Measurements from ENCODE around the gene HMOX2. TPM values are rescaled to one million over a fixed set of nuclear protein-coding genes. Genes with fewer than 3 reads are reported as not detected.

Gene HMOX2
- total RNA-seq, 1 experiment from 2014 or later = 36.7 TPM

- POLR2A ChIA-PET = no interaction called here
- CTCF ChIA-PET = no interaction called here
Measured at GRCh38 chr16:4428500-4428899, 47.7 kb upstream of the HMOX2 start.

GRCh38 chr16:4431023-4431422 lies 45.2 kb upstream of the HMOX2 start:
- POLR2A ChIA-PET = no interaction called here

More at GRCh38 chr16:4428500-4428899, 47.7 kb upstream of the HMOX2 start:
- no peak for DNase-seq
- Mint-ChIP-seq H3K9me3 (ENCODE audit: unreplicated experiment) (no peaks in the 10 kb centered on the region), H3K27me3 (ENCODE audit: insufficient read depth, unreplicated experiment) (no peaks in the 10 kb centered on the region), H3K4me1 (ENCODE audit: low read depth, unreplicated experiment) (peaks cover 6% of the 10 kb centered on the region), H3K27ac (ENCODE audit: unreplicated experiment) (no peak overlapping the region), H3K4me3 (ENCODE audit: unreplicated experiment) (no peak overlapping the region), H3K36me3 (ENCODE audit: insufficient read depth, unreplicated experiment) (peaks cover 60% of the 10 kb centered on the region)
- no peak overlapping the region for H3K4me3 ChIP-seq (ENCODE audit: low read depth, low read length)
- TF ChIP-seq CTCF (IDR thresholded peaks at IDR 0.05; ENCODE audit: insufficient read depth in 1 of 2, low read depth in 1 of 2, low read length in 1 of 2, severe bottlenecking in 1 of 2, unreplicated experiment in 1 of 2) = no peak
- BruUV-seq (replicated peaks) = no TSS peak
- intact Hi-C loops (cut with micrococcal nuclease; ENCODE audit: unreplicated experiment) = loop anchor here (5.0 kb wide), 2 partner anchors 49 to 184 kb away; partner anchors contain the start of genes HMOX2 and UBALD1
- no peaks in the 10 kb centered on the region; the same call in 1 of the 2 replicates for H3K36me3 ChIP-seq (ENCODE audit: control insufficient read depth, insufficient read depth, low read length)
- no peaks in the 10 kb centered on the region for H3K27me3 ChIP-seq (replicated peaks; ENCODE audit: control insufficient read depth, insufficient read depth, low read length)
- H3K4me1 ChIP-seq = peaks cover 9% of the 10 kb centered on the region; the same call in 1 of the 2 replicates
- no peaks in the 10 kb centered on the region for H3K9me3 ChIP-seq

DNA sequence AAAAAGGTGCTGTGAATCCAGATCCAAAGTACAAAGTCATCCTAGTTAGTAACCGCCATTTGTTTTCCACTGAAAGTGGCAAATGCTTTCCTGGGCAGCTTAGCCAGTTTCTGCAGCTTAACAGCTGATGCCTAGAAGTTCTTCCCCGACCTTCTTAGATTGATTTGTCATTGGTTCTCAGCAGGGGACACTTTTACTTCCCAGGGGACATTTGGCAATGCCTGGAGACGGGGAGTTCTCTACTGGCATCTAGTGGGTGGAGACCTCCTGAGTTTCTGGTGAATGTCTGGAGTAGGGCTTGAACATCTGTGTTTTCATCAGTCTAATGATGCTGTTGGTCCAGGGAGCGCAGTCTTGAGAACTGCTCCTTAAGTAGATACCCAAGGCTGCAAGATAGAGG lies 43.0 kb upstream of the HMOX2 start:
- H3K36me3 ChIP-seq (ENCODE audit: control insufficient read depth, insufficient read depth, low read length) = no peaks in the 10 kb centered on the region; the same call in 1 of the 2 replicates
- intact Hi-C loops (cut with micrococcal nuclease; ENCODE audit: unreplicated experiment) = no loop called here

More at GRCh38 chr16:4431023-4431422, 45.2 kb upstream of the HMOX2 start:
- no peak overlapping the region for H3K4me3 Mint-ChIP-seq (ENCODE audit: unreplicated experiment)
- Histone ChIP-seq H3K4me1 (peaks cover 5% of the 10 kb centered on the region; the same call in 1 of the 2 replicates), H3K9me3 (no peaks in the 10 kb centered on the region), H3K4me3 (ENCODE audit: low read depth, low read length) (no peak overlapping the region), H3K36me3 (ENCODE audit: control insufficient read depth, insufficient read depth, low read length) (no peaks in the 10 kb centered on the region; the same call in 1 of the 2 replicates), H3K27me3 (replicated peaks; ENCODE audit: control insufficient read depth, insufficient read depth, low read length) (no peaks in the 10 kb centered on the region)
- DNase-seq = no peak
- no peaks in the 10 kb centered on the region for H3K9me3 Mint-ChIP-seq (ENCODE audit: unreplicated experiment)
- H3K27me3 Mint-ChIP-seq (ENCODE audit: insufficient read depth, unreplicated experiment) = no peaks in the 10 kb centered on the region
- intact Hi-C loops (cut with micrococcal nuclease; ENCODE audit: unreplicated experiment) = no loop called here
- BruUV-seq (replicated peaks) = no TSS peak
- no peak for TF ChIP-seq CTCF (IDR thresholded peaks at IDR 0.05; ENCODE audit: insufficient read depth in 1 of 2, low read depth in 1 of 2, low read length in 1 of 2, severe bottlenecking in 1 of 2, unreplicated experiment in 1 of 2)
- H3K36me3 Mint-ChIP-seq (ENCODE audit: insufficient read depth, unreplicated experiment) = peaks cover 72% of the 10 kb centered on the region
- H3K27ac Mint-ChIP-seq (ENCODE audit: unreplicated experiment) = no peak overlapping the region
- no peaks in the 10 kb centered on the region for H3K4me1 Mint-ChIP-seq (ENCODE audit: low read depth, unreplicated experiment)
- CTCF ChIA-PET = no interaction called here

More for the DNA sequence above, 43.0 kb upstream of the HMOX2 start:
- Histone ChIP-seq H3K4me1 (no peaks in the 10 kb centered on the region), H3K4me3 (ENCODE audit: low read depth, low read length) (no peak overlapping the region), H3K27me3 (replicated peaks; ENCODE audit: control insufficient read depth, insufficient read depth, low read length) (no peaks in the 10 kb centered on the region), H3K9me3 (no peaks in the 10 kb centered on the region)
- Mint-ChIP-seq H3K27me3 (ENCODE audit: insufficient read depth, unreplicated experiment) (no peaks in the 10 kb centered on the region), H3K36me3 (ENCODE audit: insufficient read depth, unreplicated experiment) (peaks cover 85% of the 10 kb centered on the region), H3K27ac (ENCODE audit: unreplicated experiment) (no peak overlapping the region), H3K4me1 (ENCODE audit: low read depth, unreplicated experiment) (no peaks in the 10 kb centered on the region), H3K4me3 (ENCODE audit: unreplicated experiment) (no peak overlapping the region), H3K9me3 (ENCODE audit: unreplicated experiment) (no peaks in the 10 kb centered on the region)
- ChIA-PET POLR2A (no interaction called here), CTCF (no interaction called here)
- no TSS peak for BruUV-seq (replicated peaks)
- no peak for DNase-seq
- TF ChIP-seq CTCF (IDR thresholded peaks at IDR 0.05; ENCODE audit: insufficient read depth in 1 of 2, low read depth in 1 of 2, low read length in 1 of 2, severe bottlenecking in 1 of 2, unreplicated experiment in 1 of 2) = no peak

All from Caco-2 (cell line).